Sigmoid colon (tissue), 7 donors: Measurements from ENCODE around the gene ANKHD1. TPM values are rescaled to one million over a fixed set of nuclear protein-coding genes. Genes with fewer than 3 reads are reported as not detected.
"Not testable (repeated sequence)": the region's sequence is repeated elsewhere in the genome, so short reads cannot be mapped to it uniquely, and the experiment has no call there.

Source experiments
- DNase-seq: peaks from one replicate; pipeline ENCODE4 v3.0.0-alpha.2; 2019
- H3K27ac ChIP-seq, 4 donors: fragments of 200-600 bp; sonication (generic); one replicate each; pipeline ENCODE4 v1.5.1; 2016 to 2019; ENCODE audit warnings: mild to moderate bottlenecking in 1 of 4
- H3K27me3 ChIP-seq, 3 donors: fragments of 200-600 bp; sonication (generic); one replicate each; pipeline ENCODE4 v1.5.1; 2019; ENCODE audit warnings: mild to moderate bottlenecking in 1 of 3
- H3K36me3 ChIP-seq, 4 donors: fragments of 200-600 bp; sonication (generic); one replicate each; pipeline ENCODE4 v1.5.1; 2016 to 2019
- H3K4me1 ChIP-seq, 4 donors: fragments of 200-600 bp; sonication (generic); one replicate each; pipeline ENCODE4 v1.5.1; 2017 to 2019
- H3K4me3 ChIP-seq, 4 donors: fragments of 200-600 bp; sonication (generic); one replicate each; pipeline ENCODE4 v1.5.1; 2017 to 2019; ENCODE audit warnings: mild to moderate bottlenecking in 2 of 4, moderate library complexity in 1 of 4
- H3K9me3 ChIP-seq, 4 donors: fragments of 200-600 bp in 3 of 4; sonication (generic) in 3 of 4; one replicate each; pipeline versions ENCODE4 v1.5.1 to v1.6.1; 2013 to 2019
- CTCF ChIP-seq, 4 experiments: fragments of 450-650 bp in 3 of 4; fragments of 200-600 bp in 1 of 4; IDR thresholded peaks; one replicate each; pipeline ENCODE4 v1.5.1; 2016 to 2019; ENCODE audit warnings: antibody characterized with exemption in 4 of 4, mild to moderate bottlenecking in 3 of 4, moderate library complexity in 2 of 4
- EP300 ChIP-seq, 4 donors: sonication (generic); formaldehyde crosslinking; IDR thresholded peaks; one replicate each; pipeline ENCODE4 v1.6.1; 2017; ENCODE audit warnings: antibody characterized with exemption in 4 of 4
- POLR2A ChIP-seq, 2 donors: fragments of 450-650 bp; IDR thresholded peaks; one replicate each; pipeline ENCODE4 v1.6.1; 2016; ENCODE audit warnings: antibody characterized with exemption in 2 of 2, mild to moderate bottlenecking in 2 of 2, moderate library complexity in 2 of 2
- POLR2AphosphoS5 ChIP-seq, 4 donors: sonication (generic); formaldehyde crosslinking; IDR thresholded peaks; one replicate each; pipeline ENCODE4 v1.6.1; 2017; ENCODE audit warnings: antibody characterized with exemption in 4 of 4
- WGBS, 2 donors: extraction: QIAGEN DNeasy Blood & Tissue Kit; methylation state at CpG; one replicate each; pipeline ENCODE4 v1.1.7; 2013; 5-methylcytosine and 5-hydroxymethylcytosine counted together
- intact Hi-C: fragments of 100-400 bp; cut with DNase I; formaldehyde crosslinking; loops from one replicate; pipeline ENCODE4 v1.15.1; 2023
- polyA plus RNA-seq, 3 donors: library from polyadenylated mRNA; stranded (reverse); fragments of 200-250 nt; gene quantifications; one replicate each; pipeline ENCODE4 v1.2.3, GENCODE V29; 2013
- total RNA-seq, 4 donors: library from RNA; depleted of rRNA; stranded (reverse); fragments of >200 nt; gene quantifications; one replicate each; pipeline ENCODE4 v1.1.0, GENCODE V29; 2016
- donor health status: healthy with polysubstance abuse.
- donor health status: Bipolar disorder and iron deficiency.
- donor health status: healthy.

ANKHD1 gene
- total and polyA plus RNA-seq, 7 donors: 25.8 to 109 (median 93.5) TPM

GRCh38 chr5:140481758-140482157, 80.1 kb downstream of the ANKHD1 start:
- intact Hi-C loops: loop anchor here (10.0 kb wide), 1 partner anchor 53 kb away; no protein-coding TSS in a partner anchor
- Histone ChIP-seq H3K4me1 (peaks cover 0 to 3% (median 0%) of the 10 kb centered on the region in 4 donors), H3K27ac (no peak overlapping the region), H3K27me3 (no peaks in the 10 kb centered on the region), H3K4me3 (no peak overlapping the region), H3K9me3 (no peaks in the 10 kb centered on the region), H3K36me3 (peaks cover 8 to 55% (median 18%) of the 10 kb centered on the region in 4 donors)
- TF ChIP-seq EP300 (IDR thresholded peaks at IDR 0.05) (no peak), POLR2A (IDR thresholded peaks at IDR 0.05) (no peak), POLR2AphosphoS5 (IDR thresholded peaks at IDR 0.05) (no peak), CTCF (IDR thresholded peaks at IDR 0.05) (no peak)
- 78 to 88% methylated on average over 2 of the region's 2 CpGs for WGBS, 2 donors
- no peak for DNase-seq

GRCh38 chr5:140483055-140483454, 81.4 kb downstream of the ANKHD1 start:
- H3K27me3 ChIP-seq: no peaks in the 10 kb centered on the region
- peaks cover 0 to 3% (median 0%) of the 10 kb centered on the region in 4 donors for H3K4me1 ChIP-seq
- DNase-seq: no peak
- no peak overlapping the region for H3K4me3 ChIP-seq
- no peak for TF ChIP-seq EP300 (IDR thresholded peaks at IDR 0.05)
- no peak for TF ChIP-seq POLR2AphosphoS5 (IDR thresholded peaks at IDR 0.05)
- no peak for TF ChIP-seq CTCF (IDR thresholded peaks at IDR 0.05)
- no peak for TF ChIP-seq POLR2A (IDR thresholded peaks at IDR 0.05)
- H3K36me3 ChIP-seq: peaks cover 10 to 54% (median 18%) of the 10 kb centered on the region in 4 donors
- 90 to 93% methylated on average over 1 of the region's 1 CpG for WGBS, 2 donors
- intact Hi-C loops: loop anchor here (10.0 kb wide), 1 partner anchor 52 kb away; no protein-coding TSS in a partner anchor
- H3K9me3 ChIP-seq: no peaks in the 10 kb centered on the region
- H3K27ac ChIP-seq: no peak overlapping the region

- peaks cover 11 to 62% (median 23%) of the 10 kb centered on the region in 4 donors for H3K36me3 ChIP-seq
- not testable (repeated sequence) for H3K4me3 ChIP-seq, H3K27ac ChIP-seq, DNase-seq, H3K9me3 ChIP-seq, H3K27me3 ChIP-seq, H3K4me1 ChIP-seq
- intact Hi-C loops: loop anchor here (10.0 kb wide), 1 partner anchor 47 kb away; no protein-coding TSS in a partner anchor
- 96 to 97% methylated on average over 4 of the region's 4 CpGs for WGBS, 2 donors
Observed at GRCh38 chr5:140488141-140488540, 86.5 kb downstream of the ANKHD1 start.

GRCh38 chr5:140488914-140489313, 87.3 kb downstream of the ANKHD1 start:
- WGBS, 2 donors: 96 to 98% methylated on average over 6 of the region's 6 CpGs
- H3K4me1 ChIP-seq: no peaks in the 10 kb centered on the region
- H3K27ac ChIP-seq: no peak overlapping the region
- no peak for DNase-seq
- no peaks in the 10 kb centered on the region for H3K27me3 ChIP-seq
- TF ChIP-seq POLR2A (IDR thresholded peaks at IDR 0.05) (no peak), POLR2AphosphoS5 (IDR thresholded peaks at IDR 0.05) (no peak), CTCF (IDR thresholded peaks at IDR 0.05) (no peak), EP300 (IDR thresholded peaks at IDR 0.05) (no peak)
- intact Hi-C loops: loop anchor here (10.0 kb wide), 1 partner anchor 46 kb away; no protein-coding TSS in a partner anchor
- H3K36me3 ChIP-seq: peaks cover 11 to 58% (median 25%) of the 10 kb centered on the region in 4 donors
- H3K4me3 ChIP-seq: no peak overlapping the region
- no peaks in the 10 kb centered on the region for H3K9me3 ChIP-seq

GRCh38 chr5:140497897-140498296, 96.3 kb downstream of the ANKHD1 start:
- Histone ChIP-seq H3K4me3 (no peak overlapping the region), H3K9me3 (no peaks in the 10 kb centered on the region), H3K27ac (no peak overlapping the region), H3K27me3 (no peaks in the 10 kb centered on the region), H3K36me3 (peaks cover 0 to 41% (median 9%) of the 10 kb centered on the region in 4 donors), H3K4me1 (no peaks in the 10 kb centered on the region)
- TF ChIP-seq POLR2AphosphoS5 (IDR thresholded peaks at IDR 0.05) (no peak), EP300 (IDR thresholded peaks at IDR 0.05) (no peak), POLR2A (IDR thresholded peaks at IDR 0.05) (no peak), CTCF (IDR thresholded peaks at IDR 0.05) (no peak)
- no peak for DNase-seq
- intact Hi-C loops: no loop called here
